Astrocyte (in vitro differentiated cells and primary cell): ENCODE data around the gene WFDC9. TPM values are rescaled to one million over a fixed set of nuclear protein-coding genes. Genes with fewer than 3 reads are reported as not detected.

ENCODE experiments used
- DNase-seq: peaks from one replicate; pipeline ENCODE4 v3.0.0-alpha.2; 2010; ENCODE audit warnings: low read depth
- FAIRE-seq: peaks from 2 replicates; lab custom pipeline; 2011; peaks lifted over from hg19 to GRCh38; lab: Jason Lieb, UNC
- H2AFZ ChIP-seq: 2 replicates; pipeline ENCODE4 v1.6.0; 2012; ENCODE audit warnings: low read depth, low read length, inconsistent platforms
- H3K27ac ChIP-seq: 2 replicates; pipeline ENCODE4 v1.5.1; 2011; ENCODE audit warnings: low read depth, low read length, inconsistent platforms
- H3K27me3 ChIP-seq: 2 replicates; pipeline ENCODE4 v1.6.0; 2011; ENCODE audit warnings: low read length, inconsistent platforms; ENCODE audit not compliant: insufficient read depth
- H3K36me3 ChIP-seq: 2 replicates; pipeline ENCODE4 v1.5.1; 2011; ENCODE audit warnings: low read length, inconsistent platforms; ENCODE audit not compliant: insufficient read depth
- H3K4me1 ChIP-seq: 2 replicates; pipeline ENCODE4 v1.5.1; 2011; ENCODE audit warnings: low read length, inconsistent platforms; ENCODE audit not compliant: insufficient read depth
- H3K4me2 ChIP-seq: 2 replicates; pipeline ENCODE4 v1.6.0; 2012; ENCODE audit warnings: low read length, inconsistent platforms
- H3K4me3 ChIP-seq: 2 replicates; pipeline ENCODE4 v1.5.1; 2011; ENCODE audit warnings: low read depth, mild to moderate bottlenecking, low read length, inconsistent platforms; ENCODE audit not compliant: insufficient read depth
- H3K79me2 ChIP-seq: 2 replicates; pipeline ENCODE4 v1.6.0; 2012; ENCODE audit warnings: mild to moderate bottlenecking, low read length, inconsistent platforms; ENCODE audit not compliant: insufficient read depth
- H3K9ac ChIP-seq: 2 replicates; pipeline ENCODE4 v1.6.0; 2012; ENCODE audit warnings: mild to moderate bottlenecking, low read length, inconsistent platforms
- H3K9me3 ChIP-seq: 2 replicates; pipeline ENCODE4 v1.5.1; 2012; ENCODE audit warnings: low read depth, mild to moderate bottlenecking, low read length, inconsistent platforms; ENCODE audit not compliant: insufficient read depth
- H4K20me1 ChIP-seq: 2 replicates; pipeline ENCODE4 v1.6.0; 2012; ENCODE audit warnings: low read length, inconsistent platforms; ENCODE audit not compliant: insufficient read depth
- H3K27ac Mint-ChIP-seq: one replicate; pipeline ENCODE4 v1.8.0; 2021; ENCODE audit warnings: mild to moderate bottlenecking, mixed read lengths; ENCODE audit not compliant: unreplicated experiment
- H3K27me3 Mint-ChIP-seq: one replicate; pipeline ENCODE4 v1.8.0; 2021; ENCODE audit warnings: low read depth, mixed read lengths; ENCODE audit not compliant: unreplicated experiment
- H3K36me3 Mint-ChIP-seq: one replicate; pipeline ENCODE4 v1.8.0; 2021; ENCODE audit warnings: low read depth, mixed read lengths; ENCODE audit not compliant: unreplicated experiment
- H3K4me1 Mint-ChIP-seq: one replicate; pipeline ENCODE4 v1.8.0; 2021; ENCODE audit warnings: low read depth, mixed read lengths; ENCODE audit not compliant: unreplicated experiment
- H3K4me3 Mint-ChIP-seq: one replicate; pipeline ENCODE4 v1.8.0; 2021; ENCODE audit warnings: mild to moderate bottlenecking, moderate library complexity, mixed read lengths; ENCODE audit not compliant: unreplicated experiment
- H3K9me3 Mint-ChIP-seq: one replicate; pipeline ENCODE4 v1.8.0; 2021; ENCODE audit warnings: mild to moderate bottlenecking, mixed read lengths; ENCODE audit not compliant: unreplicated experiment
- CTCF ChIP-seq: IDR thresholded peaks from 2 replicates; pipeline ENCODE4 v1.5.1; 2011; ENCODE audit warnings: low read depth, mild to moderate bottlenecking, inconsistent platforms, low read length, moderate library complexity; ENCODE audit not compliant: insufficient read depth
- EZH2 ChIP-seq: IDR thresholded peaks from 2 replicates; pipeline ENCODE4 v1.6.1; 2012; ENCODE audit warnings: mild to moderate bottlenecking, low read length, inconsistent platforms; ENCODE audit not compliant: insufficient read depth
- total RNA-seq: library from RNA; stranded (reverse); gene quantifications from 2 replicates; pipeline ENCODE4 v1.2.1, GENCODE V29; 2021

Gene WFDC9
- total RNA-seq, 1 donor from 2014 or later, result not detected

GRCh38 chr20:45617591-45617990 lies 13.5 kb downstream of the WFDC9 start:
- DNase-seq, result no peak
- H2AFZ ChIP-seq, result no peak overlapping the region
- Mint-ChIP-seq H3K27ac (no peak overlapping the region), H3K4me3 (no peak overlapping the region), H3K36me3 (no peaks in the 10 kb centered on the region), H3K9me3 (peaks cover 2% of the 10 kb centered on the region), H3K4me1 (no peaks in the 10 kb centered on the region), H3K27me3 (no peaks in the 10 kb centered on the region)
- H3K36me3 ChIP-seq, result no peaks in the 10 kb centered on the region
- no peaks in the 10 kb centered on the region for H3K27me3 ChIP-seq
- no peaks in the 10 kb centered on the region for H3K4me1 ChIP-seq
- H3K9ac ChIP-seq, result no peak overlapping the region
- no peaks in the 10 kb centered on the region for H3K9me3 ChIP-seq
- H3K4me2 ChIP-seq, result no peak overlapping the region
- no peaks in the 10 kb centered on the region for H4K20me1 ChIP-seq
- no peak overlapping the region for H3K27ac ChIP-seq
- FAIRE-seq, result no peak
- H3K4me3 ChIP-seq, result no peak overlapping the region
- no peak for TF ChIP-seq CTCF
- no peak for TF ChIP-seq EZH2
- H3K79me2 ChIP-seq, result no peaks in the 10 kb centered on the region

- H3K4me2 ChIP-seq, result no peak overlapping the region
- no peak for FAIRE-seq
Observed at GRCh38 chr20:45612314-45612713, 18.8 kb downstream of the WFDC9 start.

More at GRCh38 chr20:45612314-45612713, 18.8 kb downstream of the WFDC9 start:
- Mint-ChIP-seq H3K4me3 (no peak overlapping the region), H3K36me3 (no peaks in the 10 kb centered on the region), H3K27me3 (no peaks in the 10 kb centered on the region), H3K27ac (no peak overlapping the region), H3K4me1 (peaks cover 25% of the 10 kb centered on the region), H3K9me3 (peaks cover 2% of the 10 kb centered on the region)
- TF ChIP-seq EZH2, result no peak
- no peak for TF ChIP-seq CTCF
- H2AFZ ChIP-seq, result no peak overlapping the region
- no peaks in the 10 kb centered on the region for H3K36me3 ChIP-seq
- no peak overlapping the region for H3K4me3 ChIP-seq
- H3K9ac ChIP-seq, result no peak overlapping the region
- no peak for DNase-seq
- no peaks in the 10 kb centered on the region for H3K27me3 ChIP-seq
- H3K79me2 ChIP-seq, result no peaks in the 10 kb centered on the region
- no peaks in the 10 kb centered on the region for H4K20me1 ChIP-seq
- no peaks in the 10 kb centered on the region for H3K9me3 ChIP-seq
- no peak overlapping the region for H3K27ac ChIP-seq
- no peaks in the 10 kb centered on the region for H3K4me1 ChIP-seq
